Peyer's patch (tissue), 4 donors: ENCODE measurements around the gene DAZAP1. TPM values are rescaled to one million over a fixed set of nuclear protein-coding genes. Genes with fewer than 3 reads are reported as not detected.

Source experiments
- DNase-seq, 3 donors: peaks; one replicate each; pipeline ENCODE4 v3.0.0-alpha.2; 2017 to 2019
- H3K27ac ChIP-seq, 4 donors: fragments of 200-600 bp; sonication (generic); one replicate each; pipeline ENCODE4 v1.5.1; 2016 to 2019
- H3K27me3 ChIP-seq, 2 donors: fragments of 200-600 bp; sonication (generic); one replicate each; pipeline ENCODE4 v1.5.1; 2019
- H3K36me3 ChIP-seq, 3 donors: fragments of 200-600 bp; sonication (generic); one replicate each; pipeline ENCODE4 v1.5.1; 2016 to 2019
- H3K4me1 ChIP-seq, 4 donors: fragments of 200-600 bp; sonication (generic); one replicate each; pipeline ENCODE4 v1.5.1; 2016 to 2019
- H3K4me3 ChIP-seq, 4 donors: fragments of 200-600 bp; sonication (generic); 1 replicate in 3 of 4; 2 replicates in 1 of 4; pipeline ENCODE4 v1.5.1; 2016 to 2019; ENCODE audit warnings: mild to moderate bottlenecking in 1 of 4
- H3K9me3 ChIP-seq, 4 donors: fragments of 200-600 bp; sonication (generic); one replicate each; pipeline ENCODE4 v1.5.1; 2016 to 2019; ENCODE audit warnings: mild to moderate bottlenecking in 1 of 4
- CTCF ChIP-seq, 6 experiments: fragments of 450-650 bp in 4 of 6; fragments of 200-600 bp in 2 of 6; sonication (generic) in 1 of 6; IDR thresholded peaks; one replicate each; pipeline ENCODE4 v1.5.1; 2017 to 2019; ENCODE audit warnings: antibody characterized with exemption in 6 of 6, mild to moderate bottlenecking in 3 of 6, moderate library complexity in 1 of 6
- POLR2A ChIP-seq, 2 donors: fragments of 450-650 bp; IDR thresholded peaks; one replicate each; pipeline ENCODE4 v1.5.1; 2017; ENCODE audit warnings: antibody characterized with exemption in 2 of 2, mild to moderate bottlenecking in 2 of 2, moderate library complexity in 2 of 2
- total RNA-seq, 4 donors: library from RNA; depleted of rRNA; stranded (reverse); fragments of >200 nt; gene quantifications; one replicate each; pipeline ENCODE4 v1.1.0, GENCODE V29; 2016

The DAZAP1 gene
- total RNA-seq, 4 donors from 2014 or later, result 37.5 to 90.9 (median 58.2) TPM

GRCh38 chr19:1422943-1423342, 15.6 kb downstream of the DAZAP1 start:
- no peak for DNase-seq
- Histone ChIP-seq H3K4me3 (no peak overlapping the region), H3K4me1 (peaks cover 0 to 19% (median 1%) of the 10 kb centered on the region in 4 donors), H3K36me3 (peaks cover 0 to 87% (median 0%) of the 10 kb centered on the region in 3 donors), H3K9me3 (no peaks in the 10 kb centered on the region), H3K27ac (no peak overlapping the region), H3K27me3 (no peaks in the 10 kb centered on the region)
- TF ChIP-seq CTCF (IDR thresholded peaks at IDR 0.05) (no peak), POLR2A (IDR thresholded peaks at IDR 0.05) (no peak)

- Histone ChIP-seq H3K36me3 (peaks cover 0 to 86% (median 0%) of the 10 kb centered on the region in 3 donors), H3K4me3 (no peak overlapping the region), H3K9me3 (no peaks in the 10 kb centered on the region), H3K4me1 (peaks cover 0 to 12% (median 1%) of the 10 kb centered on the region in 4 donors), H3K27me3 (no peaks in the 10 kb centered on the region), H3K27ac (no peak overlapping the region)
- DNase-seq, result no peak
- TF ChIP-seq POLR2A (IDR thresholded peaks at IDR 0.05) (no peak), CTCF (IDR thresholded peaks at IDR 0.05) (no peak)
These were observed 16.2 kb downstream of the DAZAP1 start for GRCh38 chr19:1423436-1424191.

- H3K4me3 ChIP-seq, result no peak overlapping the region
- peaks cover 0 to 86% (median 0%) of the 10 kb centered on the region in 3 donors for H3K36me3 ChIP-seq
- H3K9me3 ChIP-seq, result no peaks in the 10 kb centered on the region
- H3K4me1 ChIP-seq, result peaks cover 0 to 7% (median 1%) of the 10 kb centered on the region in 4 donors
- no peak for DNase-seq
- H3K27me3 ChIP-seq, result no peaks in the 10 kb centered on the region
- no peak overlapping the region for H3K27ac ChIP-seq
- no peak for TF ChIP-seq POLR2A (IDR thresholded peaks at IDR 0.05)
- TF ChIP-seq CTCF (IDR thresholded peaks at IDR 0.05), result no peak
These were observed 17.0 kb downstream of the DAZAP1 start for GRCh38 chr19:1424192-1424955.

GRCh38 chr19:1425102-1425837, 17.9 kb downstream of the DAZAP1 start:
- Histone ChIP-seq H3K9me3 (no peaks in the 10 kb centered on the region), H3K4me3 (no peak overlapping the region), H3K36me3 (peaks cover 0 to 86% (median 0%) of the 10 kb centered on the region in 3 donors), H3K27me3 (no peaks in the 10 kb centered on the region), H3K4me1 (peaks cover 0 to 7% (median 1%) of the 10 kb centered on the region in 4 donors), H3K27ac (no peak overlapping the region)
- TF ChIP-seq CTCF (IDR thresholded peaks at IDR 0.05), result no peak
- no peak for TF ChIP-seq POLR2A (IDR thresholded peaks at IDR 0.05)
- DNase-seq, result no peak

GRCh38 chr19:1425902-1426301, 18.5 kb downstream of the DAZAP1 start:
- no peaks in the 10 kb centered on the region for H3K9me3 ChIP-seq
- H3K27me3 ChIP-seq, result no peaks in the 10 kb centered on the region
- no peak overlapping the region for H3K4me3 ChIP-seq
- H3K4me1 ChIP-seq, result peaks cover 0 to 7% (median 1%) of the 10 kb centered on the region in 4 donors
- H3K36me3 ChIP-seq, result peaks cover 0 to 86% (median 0%) of the 10 kb centered on the region in 3 donors
- no peak for DNase-seq
- TF ChIP-seq POLR2A (IDR thresholded peaks at IDR 0.05), result no peak
- TF ChIP-seq CTCF (IDR thresholded peaks at IDR 0.05), result no peak
- no peak overlapping the region for H3K27ac ChIP-seq
